GM13976 (cell line): ENCODE measurements around the gene COIL.
"Not testable (repeated sequence)": the region's sequence is repeated elsewhere in the genome, so short reads cannot be mapped to it uniquely, and the experiment has no call there.

ENCODE experiments used
- DNase-seq: peaks from one replicate; pipeline ENCODE4 v3.0.0; 2012; ENCODE audit warnings: low spot score
- CTCF ChIP-seq: IDR thresholded peaks from 2 replicates; pipeline ENCODE4 v1.5.1; 2012; ENCODE audit warnings: borderline replicate concordance, mild to moderate bottlenecking; ENCODE audit not compliant: insufficient read depth; ENCODE audit errors: extremely low read depth, missing control alignments, control extremely low read depth
- in situ Hi-C: fragments of 300-500 bp; cut with MboI; formaldehyde crosslinking; loops from one replicate; pipeline ENCODE4 v1.12.0; 2022; ENCODE audit warnings: low sequenced_read_pairs, mixed read lengths, inconsistent platforms; ENCODE audit not compliant: unreplicated experiment

The COIL gene

GRCh38 chr17:56972111-56972730 is 11.4 kb upstream of the COIL start:
- no peak for DNase-seq
- TF ChIP-seq CTCF: no peak
- in situ Hi-C loops: no loop called here

- no peak for DNase-seq
Observed at GRCh38 chr17:56970974-56971373, 10.1 kb upstream of the COIL start.

GRCh38 chr17:56966338-56966737 is 5.5 kb upstream of the COIL start:
- DNase-seq: no peak
- in situ Hi-C loops: no loop called here

More at GRCh38 chr17:56970974-56971373, 10.1 kb upstream of the COIL start:
- in situ Hi-C loops: no loop called here
- no peak for TF ChIP-seq CTCF

GRCh38 chr17:56965681-56966080 is 4.8 kb upstream of the COIL start:
- in situ Hi-C loops, DNase-seq: not testable (repeated sequence)

More at GRCh38 chr17:56966338-56966737, 5.5 kb upstream of the COIL start:
- TF ChIP-seq CTCF: no peak

- DNase-seq, in situ Hi-C loops: not testable (repeated sequence)
Observed at GRCh38 chr17:56965241-56965640, 4.4 kb upstream of the COIL start.

- in situ Hi-C loops: no loop called here
- TF ChIP-seq CTCF: no peak
- DNase-seq: no peak
Observed at GRCh38 chr17:56956992-56957391, 3.9 kb downstream of the COIL start.

- no peak for TF ChIP-seq CTCF
- no peak for DNase-seq
- in situ Hi-C loops: no loop called here
Observed at GRCh38 chr17:56949595-56949994, 11.3 kb downstream of the COIL start.

- no peak for TF ChIP-seq CTCF
- in situ Hi-C loops: no loop called here
- DNase-seq: no peak
Observed at GRCh38 chr17:56948491-56948890, 12.4 kb downstream of the COIL start.
